CD4-positive, alpha-beta T cell treated with Interleukin-4 for 4 hours (primary cell): Measurements from ENCODE around the gene NFATC2.
"Not testable (repeated sequence)": the region's sequence is repeated elsewhere in the genome, so short reads cannot be mapped to it uniquely, and the experiment has no call there.

Experiments used
- DNase-seq: peaks from one replicate; pipeline ENCODE4 v3.0.0-alpha.2; 2020

NFATC2 gene

DNA sequence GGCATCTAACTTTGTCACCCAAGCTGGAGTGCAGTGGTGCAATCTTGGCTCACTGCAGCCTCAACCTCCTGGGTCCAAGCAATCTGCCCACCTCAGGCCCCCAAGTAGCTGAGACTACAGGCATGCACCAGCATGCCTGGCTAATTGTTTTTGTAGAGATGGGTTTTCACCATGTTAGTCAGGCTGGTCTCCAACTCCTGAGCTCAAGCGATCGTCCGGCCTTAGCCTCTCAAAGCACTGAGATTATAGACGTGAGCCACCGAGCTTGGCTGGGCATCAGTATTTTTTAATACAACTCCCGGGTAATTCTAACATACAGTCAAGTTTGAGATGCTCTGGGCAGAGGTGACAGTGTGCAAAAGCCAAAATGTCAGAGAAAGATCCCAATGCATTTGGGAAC, 73.5 kb downstream of the NFATC2 start:
- no peak for DNase-seq

DNA sequence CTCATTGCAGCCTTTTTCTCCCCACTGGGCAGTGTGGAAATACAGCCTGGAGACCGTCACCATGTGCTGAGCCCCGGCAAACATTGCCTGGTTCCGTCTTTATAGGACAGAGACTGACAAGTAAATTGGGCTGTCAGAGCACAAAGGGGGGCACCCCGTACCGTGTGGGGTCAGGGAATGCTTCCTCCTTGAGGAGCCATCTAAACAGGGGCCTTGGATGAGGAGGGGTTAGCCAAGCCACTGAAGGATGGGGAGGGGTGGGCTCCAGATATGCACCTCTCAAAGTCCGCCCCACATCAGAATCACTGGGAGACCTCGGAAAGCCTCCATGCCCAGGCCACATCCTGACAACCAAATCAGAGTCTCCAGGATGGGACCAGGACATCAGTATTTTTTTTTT, 73.9 kb downstream of the NFATC2 start:
- no peak for DNase-seq

GRCh38 chr20:51467956-51468626, 74.4 kb downstream of the NFATC2 start:
- DNase-seq: no peak

DNA sequence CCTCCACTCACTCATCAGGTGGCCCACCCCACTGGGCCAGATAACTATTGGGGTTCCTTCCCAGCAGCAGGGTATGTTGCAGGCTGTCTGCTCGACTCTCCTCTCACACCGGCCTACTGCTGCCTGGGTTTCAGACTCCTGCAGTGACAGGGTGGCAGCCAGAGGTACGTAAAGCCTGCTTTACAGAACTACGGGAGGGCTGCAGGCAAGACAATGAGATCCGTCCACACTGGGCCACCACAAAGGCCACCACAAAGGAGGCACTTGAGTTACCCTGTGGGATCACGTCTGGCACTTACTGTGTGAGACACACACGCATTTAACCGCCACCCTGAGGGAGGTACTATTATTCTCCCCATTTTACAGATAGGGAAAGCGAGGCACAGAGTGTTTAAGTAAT, 78.5 kb downstream of the NFATC2 start:
- DNase-seq: no peak

DNA sequence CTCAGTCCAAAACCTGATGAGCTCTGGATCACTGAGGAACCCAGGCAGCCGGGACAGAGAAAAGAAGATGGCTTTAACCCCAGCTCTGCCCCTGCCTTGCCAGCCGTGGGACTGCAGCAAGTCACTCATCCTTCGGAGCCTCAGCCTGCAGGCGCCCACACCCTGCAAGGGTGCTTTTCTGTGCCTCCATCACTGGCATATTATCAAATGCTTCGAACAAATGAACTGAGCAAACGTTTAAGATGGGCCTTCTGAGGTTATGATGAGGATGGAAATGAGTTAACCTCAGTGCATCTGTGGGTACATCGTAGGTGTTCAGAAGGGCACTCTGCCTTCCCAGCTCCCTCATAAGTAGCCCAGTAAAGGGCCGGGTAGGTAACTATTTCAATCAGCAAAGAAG, 79.0 kb downstream of the NFATC2 start:
- DNase-seq: no peak

GRCh38 chr20:51462566-51463276, 79.8 kb downstream of the NFATC2 start:
- no peak for DNase-seq

DNA sequence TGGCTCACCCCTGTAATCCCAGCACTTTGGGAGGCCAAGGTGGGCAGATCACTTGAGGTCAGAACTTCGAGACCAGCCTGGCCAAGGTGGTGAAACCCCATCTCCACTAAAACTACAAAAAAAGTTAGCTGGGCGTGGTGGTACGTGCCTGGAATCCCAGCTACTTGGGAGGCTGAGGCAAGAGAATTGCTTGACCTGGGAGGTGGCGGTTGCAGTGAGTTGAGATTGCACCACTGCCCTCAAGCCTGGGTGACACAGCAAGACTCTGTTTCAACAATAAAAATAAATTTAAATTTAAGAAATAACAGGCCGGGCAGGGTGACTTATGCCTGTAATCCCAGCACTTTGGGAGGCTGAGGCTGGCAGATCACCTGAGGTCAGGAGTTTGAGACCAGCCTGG, 80.7 kb downstream of the NFATC2 start:
- DNase-seq: not testable (repeated sequence)

DNA sequence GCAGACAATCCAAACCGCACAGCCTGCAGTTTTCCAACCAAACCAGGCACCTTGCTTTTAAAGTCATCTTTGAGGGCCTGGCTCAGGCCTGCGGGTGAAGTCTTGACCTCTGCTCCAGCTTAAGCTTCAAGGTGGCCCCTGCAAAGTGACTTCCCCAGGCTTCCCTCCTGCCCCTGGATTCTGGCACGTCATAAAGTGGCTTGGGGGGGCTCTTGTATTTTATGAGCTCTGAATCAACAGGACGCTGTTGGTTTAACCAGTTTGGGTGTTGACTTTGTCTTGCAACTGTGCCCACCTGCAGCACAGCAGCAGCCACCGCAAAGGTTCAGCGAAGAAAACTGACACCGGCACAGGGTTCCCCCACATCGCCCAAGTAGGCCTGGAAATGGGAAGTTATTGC, 81.2 kb downstream of the NFATC2 start:
- DNase-seq: no peak

- no peak for DNase-seq
Observed at GRCh38 chr20:51460569-51461265, 81.8 kb downstream of the NFATC2 start.

DNA sequence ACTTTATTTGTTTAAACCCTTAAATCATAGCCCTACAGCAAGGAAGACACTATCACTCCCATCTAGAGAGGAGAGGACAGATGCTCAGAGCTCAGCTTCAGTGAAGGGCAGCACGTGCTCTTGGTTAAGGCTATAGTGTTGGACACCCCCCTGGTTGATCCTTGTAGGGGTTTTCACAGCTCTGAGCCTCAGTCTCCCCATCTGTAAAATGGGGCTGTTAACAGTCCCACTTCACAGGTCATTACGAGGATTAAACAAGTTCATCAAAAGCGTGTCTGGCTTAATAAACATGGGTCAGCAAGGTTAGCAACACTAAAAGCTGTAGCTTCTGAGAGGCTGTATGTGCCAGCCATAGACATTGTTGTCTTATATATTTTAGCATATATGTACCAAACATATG, 82.4 kb downstream of the NFATC2 start:
- no peak for DNase-seq

DNA sequence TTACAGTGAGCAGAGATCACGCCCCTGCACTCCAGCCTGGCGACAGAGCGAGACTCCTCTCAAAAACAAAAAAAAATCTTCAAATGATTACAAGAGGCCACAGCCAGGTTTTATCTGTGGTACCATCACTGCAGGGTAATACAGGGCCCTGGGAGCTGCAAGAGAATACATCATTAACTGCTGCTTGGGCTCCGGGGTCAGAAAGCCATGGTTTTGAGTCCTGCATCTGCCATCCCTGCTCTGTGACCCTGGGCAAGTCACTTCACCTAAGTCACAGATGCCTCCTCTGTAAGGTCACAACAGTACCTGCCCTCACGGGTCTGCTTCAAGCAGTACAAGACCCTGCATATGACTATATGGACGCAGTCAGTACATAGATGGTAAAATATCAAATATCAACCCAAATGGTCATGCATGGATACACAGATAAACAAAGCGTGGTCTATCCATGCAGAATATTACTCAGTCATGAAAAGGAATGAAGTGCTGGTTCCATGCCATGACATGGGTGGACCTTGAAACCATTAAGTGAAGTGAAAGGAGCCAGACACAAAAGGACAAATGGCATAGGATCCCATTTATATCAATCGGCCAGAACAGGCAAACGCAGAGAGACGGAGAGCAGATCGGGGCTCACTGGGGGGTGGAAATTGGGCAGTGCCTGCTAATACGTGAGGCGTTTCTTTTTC, 83.6 kb downstream of the NFATC2 start:
- DNase-seq: no peak

DNA sequence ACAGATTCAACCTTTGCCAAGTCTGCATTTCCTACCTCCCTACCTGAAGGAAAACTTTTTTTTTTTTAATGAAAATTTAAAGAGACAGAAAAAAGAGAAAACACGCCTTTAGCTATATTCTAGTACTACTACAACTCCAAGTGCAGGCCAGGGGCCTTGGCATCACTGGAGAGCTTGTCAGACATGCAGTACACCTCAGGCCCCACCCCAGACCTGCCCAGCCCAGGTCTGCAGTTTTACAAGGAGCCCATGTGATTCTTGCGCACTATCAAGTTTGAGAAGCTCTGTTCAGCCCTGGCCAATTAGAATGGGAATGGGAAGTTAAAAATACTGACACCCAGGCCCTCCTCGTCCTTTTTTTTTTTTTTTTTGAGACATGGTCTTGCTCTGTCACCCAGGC, 85.0 kb downstream of the NFATC2 start:
- no peak for DNase-seq

GRCh38 chr20:51456511-51457509, 85.7 kb downstream of the NFATC2 start:
- peak; percentile 30 for DNase-seq

GRCh38 chr20:51454250-51454865, 88.2 kb downstream of the NFATC2 start:
- DNase-seq: no peak

- no peak for DNase-seq
Observed at GRCh38 chr20:51452734-51453365, 89.7 kb downstream of the NFATC2 start.

GRCh38 chr20:51452091-51452613, 90.4 kb downstream of the NFATC2 start:
- no peak for DNase-seq

DNA sequence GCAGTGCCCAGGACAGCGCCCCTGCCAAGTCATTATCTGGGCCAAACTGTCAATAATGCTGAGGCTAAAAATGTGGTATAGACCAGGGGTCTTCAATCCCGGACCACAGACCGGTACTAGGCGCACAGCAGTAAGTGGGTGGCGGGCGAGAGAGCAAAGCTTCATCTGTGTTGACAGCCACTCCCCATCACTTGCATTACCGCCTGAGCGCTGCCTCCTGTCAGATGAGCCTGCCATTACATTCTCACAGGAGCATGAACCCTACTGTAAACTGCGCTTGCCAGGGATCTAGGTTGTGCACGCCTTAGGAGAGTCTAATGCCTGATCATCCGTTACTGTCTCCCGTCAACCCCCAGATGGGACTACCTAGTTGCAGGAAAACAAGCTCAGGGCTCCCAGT, 91.0 kb downstream of the NFATC2 start:
- no peak for DNase-seq

- DNase-seq: no peak
Observed at GRCh38 chr20:51450984-51451383, 91.5 kb downstream of the NFATC2 start.

GRCh38 chr20:51450221-51450712, 92.3 kb downstream of the NFATC2 start:
- no peak for DNase-seq

DNA sequence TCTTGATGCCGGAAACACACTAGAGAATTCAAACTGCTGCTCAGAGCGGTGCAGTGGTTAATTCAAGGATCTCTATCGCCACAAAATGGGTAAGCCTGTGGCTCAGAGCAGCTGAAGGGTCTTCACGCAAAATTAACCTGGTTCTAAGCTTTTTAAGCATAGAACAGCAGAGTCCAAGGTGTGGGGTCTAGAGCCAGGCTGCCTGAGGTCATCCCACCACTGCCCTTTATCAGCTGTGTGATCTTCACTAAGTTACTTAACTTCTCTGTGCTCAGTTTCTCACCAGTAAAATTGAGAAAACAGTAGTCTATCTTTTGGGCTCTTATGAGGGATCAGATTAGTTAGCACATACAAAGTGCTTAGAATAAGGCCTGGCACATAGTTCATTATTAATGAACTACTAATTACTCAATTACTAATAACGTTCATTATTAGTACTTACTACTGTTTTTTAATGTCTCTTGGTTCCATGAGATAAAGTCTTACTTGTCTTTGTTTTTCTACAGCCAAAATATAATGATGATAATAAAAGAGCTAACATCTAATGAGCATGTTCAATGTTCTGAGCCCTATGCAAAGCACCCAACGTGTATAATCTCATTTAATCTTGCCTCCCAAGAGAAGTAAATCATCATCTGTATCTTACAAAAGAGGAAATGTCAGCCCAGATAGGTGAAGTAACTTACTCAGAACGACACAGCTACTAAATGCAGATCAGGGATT, 92.9 kb downstream of the NFATC2 start:
- no peak for DNase-seq
